Effector CD8-positive, alpha-beta T cell (primary cell): ENCODE data around the gene HNF1A.

Experiments used
- DNase-seq: peaks from one replicate; lab custom pipeline; 2025; lab: John Stamatoyannopoulos, UW

The HNF1A gene

GRCh38 chr12:121050725-121051124 is 72.4 kb downstream of the HNF1A start:
- DNase-seq, result no peak
